Islet precursor cell (in vitro differentiated cells): ENCODE measurements around the gene INTS4.
"Not testable (repeated sequence)": the region's sequence is repeated elsewhere in the genome, so short reads cannot be mapped to it uniquely, and the experiment has no call there.

ENCODE experiments used
- DNase-seq: peaks from one replicate; pipeline ENCODE4 v3.0.0-alpha.2; 2018

The INTS4 gene

GRCh38 chr11:77943296-77943695 lies 51.2 kb downstream of the INTS4 start:
- not testable (repeated sequence) for DNase-seq

GRCh38 chr11:77942465-77942864 lies 52.0 kb downstream of the INTS4 start:
- not testable (repeated sequence) for DNase-seq

GRCh38 chr11:77933596-77933995 lies 60.9 kb downstream of the INTS4 start:
- DNase-seq: not testable (repeated sequence)

- DNase-seq: not testable (repeated sequence)
These were observed 63.9 kb downstream of the INTS4 start for GRCh38 chr11:77930334-77931208.

GRCh38 chr11:77917713-77918112 lies 76.8 kb downstream of the INTS4 start:
- not testable (repeated sequence) for DNase-seq

- not testable (repeated sequence) for DNase-seq
These were observed 80.1 kb downstream of the INTS4 start for GRCh38 chr11:77914307-77914791.

- DNase-seq: not testable (repeated sequence)
These were observed 80.7 kb downstream of the INTS4 start for GRCh38 chr11:77913608-77914306.

GRCh38 chr11:77910828-77911227 lies 83.6 kb downstream of the INTS4 start:
- DNase-seq: not testable (repeated sequence)

- no peak for DNase-seq
These were observed 85.2 kb downstream of the INTS4 start for GRCh38 chr11:77909277-77909676.

- DNase-seq: no peak
These were observed 85.6 kb downstream of the INTS4 start for GRCh38 chr11:77908835-77909234.

- DNase-seq: not testable (repeated sequence)
These were observed 99.5 kb downstream of the INTS4 start for GRCh38 chr11:77894949-77895348.

- not testable (repeated sequence) for DNase-seq
These were observed 102.8 kb downstream of the INTS4 start for GRCh38 chr11:77891703-77892102.

GRCh38 chr11:77891256-77891655 lies 103.2 kb downstream of the INTS4 start:
- DNase-seq: not testable (repeated sequence)

- not testable (repeated sequence) for DNase-seq
These were observed 103.8 kb downstream of the INTS4 start for GRCh38 chr11:77890619-77891056.

GRCh38 chr11:77890100-77890614 lies 104.3 kb downstream of the INTS4 start:
- DNase-seq: not testable (repeated sequence)

- not testable (repeated sequence) for DNase-seq
These were observed 105.4 kb downstream of the INTS4 start for GRCh38 chr11:77889045-77889444.

- no peak for DNase-seq
These were observed 108.1 kb downstream of the INTS4 start for GRCh38 chr11:77886401-77886800.

- DNase-seq: no peak
These were observed 109.7 kb downstream of the INTS4 start for GRCh38 chr11:77884829-77885190.

GRCh38 chr11:77884186-77884828 lies 110.2 kb downstream of the INTS4 start:
- DNase-seq: no peak

GRCh38 chr11:77883775-77884174 lies 110.7 kb downstream of the INTS4 start:
- no peak for DNase-seq

GRCh38 chr11:77882396-77882795 lies 112.1 kb downstream of the INTS4 start:
- DNase-seq: no peak

GRCh38 chr11:77879218-77879617 lies 115.2 kb downstream of the INTS4 start:
- no peak for DNase-seq

GRCh38 chr11:77878247-77878646 lies 116.2 kb downstream of the INTS4 start:
- not testable (repeated sequence) for DNase-seq
